LNCaP clone FGC (cell line): Measurements from ENCODE around the gene BCL6.

Experiments
- DNase-seq: peaks from one replicate; pipeline ENCODE4 v3.0.0-alpha.2; 2011; ENCODE audit warnings: low read depth
- H3K4me3 ChIP-seq: 2 replicates; pipeline ENCODE4 v1.5.1; 2011; ENCODE audit warnings: mild to moderate bottlenecking, low read depth, low read length, control low read depth
- CTCF ChIP-seq: IDR thresholded peaks from 2 replicates; pipeline ENCODE4 v1.5.1; 2012; ENCODE audit warnings: mild to moderate bottlenecking; ENCODE audit not compliant: control insufficient read depth, insufficient read depth; ENCODE audit errors: extremely low read depth

Gene BCL6

DNA sequence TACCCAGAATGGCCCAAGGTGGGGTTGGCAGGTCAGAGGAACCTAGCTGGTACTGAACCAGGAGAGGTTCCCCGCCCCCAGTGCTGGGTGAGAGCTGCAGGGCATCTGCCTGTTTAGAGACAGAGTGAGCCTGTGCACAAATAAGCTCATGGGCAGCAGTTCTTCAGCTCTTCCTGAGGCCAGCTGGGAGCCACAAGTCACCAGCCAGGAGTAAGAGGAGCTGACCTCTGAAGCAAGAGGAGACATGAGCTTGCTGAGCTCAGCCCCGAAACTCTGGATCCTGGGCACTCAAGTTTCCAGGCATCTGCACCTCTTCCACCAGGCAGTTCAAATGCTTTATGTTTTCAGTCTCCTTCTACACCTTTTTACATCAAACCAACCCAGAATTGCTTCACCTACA, 45.0 kb downstream of the BCL6 start:
- no peak overlapping the region for H3K4me3 ChIP-seq
- no peak for DNase-seq
- TF ChIP-seq CTCF: no peak

DNA sequence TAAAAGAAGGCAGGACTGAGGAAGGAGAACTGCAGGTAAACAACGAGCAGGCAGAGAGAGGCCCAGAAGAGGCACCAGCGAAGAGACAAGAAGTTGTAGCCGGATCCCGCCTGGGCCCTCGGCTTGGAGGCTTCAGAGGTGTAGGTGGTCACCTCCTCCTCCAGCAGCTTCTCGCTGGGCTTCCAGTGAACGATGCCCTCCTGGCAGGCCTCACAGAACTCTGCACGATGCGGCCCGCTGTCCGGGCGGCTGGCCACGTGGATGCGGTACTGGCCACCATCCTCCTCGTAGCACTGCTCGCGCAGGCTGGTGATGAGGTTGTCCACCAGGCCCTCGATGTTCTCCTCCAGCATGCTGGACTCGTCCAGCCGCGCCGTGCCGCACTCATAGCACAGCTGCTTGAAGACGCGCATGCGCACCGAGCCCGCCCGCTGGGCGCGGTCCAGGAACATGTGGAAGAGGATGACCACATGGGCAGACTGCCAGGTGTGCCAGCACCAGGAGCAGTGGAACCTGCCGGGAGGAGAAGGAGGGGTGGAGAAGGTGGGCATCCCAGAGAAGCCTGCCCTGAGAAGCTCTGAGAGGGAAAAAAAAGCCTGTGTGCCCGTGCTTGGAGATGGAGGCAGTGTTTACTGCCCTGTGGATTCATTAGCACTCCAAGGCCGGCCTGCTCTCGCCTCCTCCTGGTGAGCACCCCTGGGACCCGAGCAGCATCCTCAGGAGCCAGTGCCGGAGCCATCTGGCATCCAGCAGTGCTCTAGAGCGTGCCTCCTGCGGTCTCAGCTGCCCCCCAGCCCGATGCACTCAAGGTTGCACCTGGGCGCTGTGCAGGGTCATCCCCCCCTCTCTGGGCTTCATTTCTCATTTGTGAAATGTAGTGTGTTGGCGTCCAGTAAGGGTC, 46.5 kb downstream of the BCL6 start:
- DNase-seq: no peak
- H3K4me3 ChIP-seq: no peak overlapping the region
- TF ChIP-seq CTCF: no peak

DNA sequence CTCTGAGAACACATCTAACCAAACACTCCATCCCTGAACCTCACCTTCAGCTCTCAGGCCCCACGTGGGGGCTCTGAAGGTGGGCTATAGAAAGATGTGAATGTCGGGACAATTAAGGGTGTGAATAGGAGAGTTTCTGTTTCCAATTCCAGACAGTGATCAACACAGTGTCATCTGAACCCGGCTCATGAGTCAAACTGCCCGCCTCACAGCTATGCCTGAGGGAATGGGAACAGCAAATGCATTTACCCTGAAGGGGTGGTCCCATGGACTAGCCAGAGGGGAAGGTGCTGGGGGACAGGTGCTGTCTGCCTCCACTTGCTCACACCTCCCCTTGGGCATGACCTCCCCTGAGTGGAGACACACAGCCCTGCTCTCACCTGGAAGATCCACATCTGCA, 49.2 kb downstream of the BCL6 start:
- no peak for TF ChIP-seq CTCF
- DNase-seq: no peak
- no peak overlapping the region for H3K4me3 ChIP-seq

GRCh38 chr3:187695449-187695848, 49.8 kb downstream of the BCL6 start:
- no peak for TF ChIP-seq CTCF
- H3K4me3 ChIP-seq: no peak overlapping the region
- no peak for DNase-seq

DNA sequence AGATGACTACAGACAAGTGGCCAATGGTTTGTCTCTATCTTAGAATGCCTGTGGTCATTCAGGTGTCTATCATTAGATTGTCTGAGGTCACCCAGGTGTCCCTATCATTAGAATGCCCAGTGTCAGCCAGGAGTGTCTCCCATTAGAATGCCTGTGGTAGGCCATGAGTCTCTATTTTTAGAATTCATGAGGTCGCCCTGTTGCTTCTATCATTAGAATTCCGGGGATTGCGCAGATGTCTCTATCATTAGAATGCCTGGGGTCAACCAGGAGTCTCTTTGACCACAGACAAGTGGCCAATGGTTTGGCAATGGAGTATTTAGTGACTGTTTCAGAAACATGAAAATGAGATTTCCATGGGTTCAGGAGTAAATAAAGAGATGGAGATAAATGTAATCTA, 50.5 kb downstream of the BCL6 start:
- H3K4me3 ChIP-seq: no peak overlapping the region
- DNase-seq: no peak
- no peak for TF ChIP-seq CTCF

DNA sequence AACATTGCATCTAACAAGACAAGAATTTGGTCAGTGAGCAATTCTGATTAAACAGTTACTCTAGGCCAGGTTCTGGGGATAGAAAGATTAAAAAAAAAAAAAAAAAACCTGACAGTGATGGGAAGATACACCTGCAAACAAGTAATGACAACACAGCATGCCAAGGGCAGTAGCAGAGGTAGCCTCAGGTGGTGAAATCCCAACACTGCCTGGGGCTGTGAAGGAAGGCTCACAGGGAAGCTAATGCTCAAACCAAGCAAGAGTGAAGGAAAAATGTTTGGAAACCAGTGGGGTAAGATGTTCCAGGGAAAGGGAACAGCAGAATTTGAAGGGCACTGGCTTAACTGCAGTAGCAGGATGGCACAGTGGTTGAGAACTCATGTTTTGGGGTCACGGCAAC, 51.8 kb downstream of the BCL6 start:
- TF ChIP-seq CTCF: no peak
- DNase-seq: no peak
- no peak overlapping the region for H3K4me3 ChIP-seq

DNA sequence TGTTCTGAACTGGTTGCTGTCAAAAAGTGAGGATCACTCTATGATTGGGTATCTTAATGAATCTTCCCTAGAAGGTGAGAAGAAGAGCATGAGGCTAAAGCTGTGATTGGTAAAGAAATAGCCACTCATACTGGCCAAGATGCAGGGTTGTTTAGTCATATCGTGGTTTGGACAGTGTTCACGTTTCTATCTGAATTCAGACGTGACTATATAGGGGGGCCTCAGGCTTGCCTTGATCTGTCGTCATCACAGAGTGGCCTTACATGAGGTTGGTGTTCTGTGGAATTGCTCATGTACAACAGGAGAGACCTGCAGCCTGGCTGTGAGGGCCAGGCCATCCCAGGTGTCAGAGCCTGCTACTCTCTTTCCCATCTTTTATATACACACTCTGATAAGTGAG, 55.3 kb downstream of the BCL6 start:
- no peak for DNase-seq
- H3K4me3 ChIP-seq: no peak overlapping the region
- TF ChIP-seq CTCF: no peak
